ENCODE results near the gene PIF1.
"Not testable (repeated sequence)": the region's sequence is repeated elsewhere in the genome, so short reads cannot be mapped to it uniquely, and the experiment has no call there.

PIF1 gene

GRCh38 chr15:64804619-64805018, 20.8 kb downstream of the PIF1 start:
- Histone ChIP-seq H3K27me3 (replicated peaks; ENCODE audit: insufficient read depth, low read length) (0 out of 2 replicates have a peak, but pooled peaks cover 3% of the 10 kb centered on the region), H3K9me2 (replicated peaks; ENCODE audit: insufficient read depth, low read length) (no peaks in the 10 kb centered on the region), H3K4me3 (ENCODE audit: low read length) (no peak overlapping the region), H3K4me1 (ENCODE audit: low read length) (no peaks in the 10 kb centered on the region), H3K79me2 (ENCODE audit: low read length) (no peaks in the 10 kb centered on the region), H3K9ac (ENCODE audit: low read length) (no peak overlapping the region), H3F3A (ENCODE audit: insufficient read depth, low read length) (no peaks in the 10 kb centered on the region), H3K9me3 (replicated peaks; ENCODE audit: insufficient read depth, low read length) (no peaks in the 10 kb centered on the region), H3K27ac (ENCODE audit: low read length) (no peak overlapping the region), H4K20me1 (ENCODE audit: insufficient read depth, low read length) (no peaks in the 10 kb centered on the region), H2AFZ (ENCODE audit: low read length) (no peak overlapping the region), H3K4me2 (ENCODE audit: low read depth, low read length) (no peak overlapping the region), H3K36me3 (replicated peaks; ENCODE audit: insufficient read depth, low read length) (no peaks in the 10 kb centered on the region)
- TF ChIP-seq EZH2 (optimal IDR thresholded peaks at IDR 0.05; ENCODE audit: low read depth, low read length) (no peak), EZH2phosphoT487 (IDR thresholded peaks at IDR 0.05; ENCODE audit: low read length) (no peak), CTCF (IDR thresholded peaks at IDR 0.05; ENCODE audit: low read length) (no peak)
- no peak for DNase-seq

GRCh38 chr15:64803526-64803925, 21.9 kb downstream of the PIF1 start:
- no peaks in the 10 kb centered on the region for H4K20me1 ChIP-seq (ENCODE audit: insufficient read depth, low read length)
- TF ChIP-seq EZH2phosphoT487 (IDR thresholded peaks at IDR 0.05; ENCODE audit: low read length) (no peak), CTCF (IDR thresholded peaks at IDR 0.05; ENCODE audit: low read length) (no peak), EZH2 (optimal IDR thresholded peaks at IDR 0.05; ENCODE audit: low read depth, low read length) (no peak)
- H3K27ac ChIP-seq (ENCODE audit: low read length), result no peak overlapping the region
- no peaks in the 10 kb centered on the region for H3K9me2 ChIP-seq (replicated peaks; ENCODE audit: insufficient read depth, low read length)
- H3K4me1 ChIP-seq (ENCODE audit: low read length), result no peaks in the 10 kb centered on the region
- H3K4me2 ChIP-seq (ENCODE audit: low read depth, low read length), result no peak overlapping the region
- no peak overlapping the region for H2AFZ ChIP-seq (ENCODE audit: low read length)
- H3K79me2 ChIP-seq (ENCODE audit: low read length), result no peaks in the 10 kb centered on the region
- H3K9me3 ChIP-seq (replicated peaks; ENCODE audit: insufficient read depth, low read length), result no peaks in the 10 kb centered on the region
- H3F3A ChIP-seq (ENCODE audit: insufficient read depth, low read length), result no peaks in the 10 kb centered on the region
- H3K9ac ChIP-seq (ENCODE audit: low read length), result no peak overlapping the region
- DNase-seq, result no peak
- H3K36me3 ChIP-seq (replicated peaks; ENCODE audit: insufficient read depth, low read length), result no peaks in the 10 kb centered on the region
- H3K27me3 ChIP-seq (replicated peaks; ENCODE audit: insufficient read depth, low read length), result no peaks in the 10 kb centered on the region
- H3K4me3 ChIP-seq (ENCODE audit: low read length), result no peak overlapping the region

- Histone ChIP-seq H3K9me2 (replicated peaks; ENCODE audit: insufficient read depth, low read length) (no peaks in the 10 kb centered on the region), H3K4me2 (ENCODE audit: low read depth, low read length) (no peak overlapping the region), H3K79me2 (ENCODE audit: low read length) (no peaks in the 10 kb centered on the region), H3K4me3 (ENCODE audit: low read length) (no peak overlapping the region), H3F3A (ENCODE audit: insufficient read depth, low read length) (no peaks in the 10 kb centered on the region), H4K20me1 (ENCODE audit: insufficient read depth, low read length) (no peaks in the 10 kb centered on the region), H2AFZ (ENCODE audit: low read length) (no peak overlapping the region), H3K9me3 (replicated peaks; ENCODE audit: insufficient read depth, low read length) (no peaks in the 10 kb centered on the region), H3K4me1 (ENCODE audit: low read length) (no peaks in the 10 kb centered on the region), H3K36me3 (replicated peaks; ENCODE audit: insufficient read depth, low read length) (no peaks in the 10 kb centered on the region), H3K9ac (ENCODE audit: low read length) (no peak overlapping the region), H3K27me3 (replicated peaks; ENCODE audit: insufficient read depth, low read length) (no peaks in the 10 kb centered on the region), H3K27ac (ENCODE audit: low read length) (no peak overlapping the region)
- no peak for DNase-seq
- TF ChIP-seq EZH2phosphoT487 (IDR thresholded peaks at IDR 0.05; ENCODE audit: low read length) (no peak), EZH2 (optimal IDR thresholded peaks at IDR 0.05; ENCODE audit: low read depth, low read length) (no peak), CTCF (IDR thresholded peaks at IDR 0.05; ENCODE audit: low read length) (no peak)
Observed at GRCh38 chr15:64800476-64800875, 25.0 kb downstream of the PIF1 start.

GRCh38 chr15:64798905-64799304, 26.5 kb downstream of the PIF1 start:
- H3K4me2 ChIP-seq (ENCODE audit: low read depth, low read length); H2AFZ ChIP-seq (ENCODE audit: low read length); H3K9me3 ChIP-seq (replicated peaks; ENCODE audit: insufficient read depth, low read length); H3K9me2 ChIP-seq (replicated peaks; ENCODE audit: insufficient read depth, low read length); H3K9ac ChIP-seq (ENCODE audit: low read length); H3K27ac ChIP-seq (ENCODE audit: low read length); H3K36me3 ChIP-seq (replicated peaks; ENCODE audit: insufficient read depth, low read length); H3K4me3 ChIP-seq (ENCODE audit: low read length); H3K4me1 ChIP-seq (ENCODE audit: low read length); H3K79me2 ChIP-seq (ENCODE audit: low read length); H4K20me1 ChIP-seq (ENCODE audit: insufficient read depth, low read length); H3K27me3 ChIP-seq (replicated peaks; ENCODE audit: insufficient read depth, low read length); DNase-seq; H3F3A ChIP-seq (ENCODE audit: insufficient read depth, low read length): not testable (repeated sequence)

- H3K36me3 ChIP-seq (replicated peaks; ENCODE audit: insufficient read depth, low read length); H3K4me1 ChIP-seq (ENCODE audit: low read length); H3K9me2 ChIP-seq (replicated peaks; ENCODE audit: insufficient read depth, low read length); H3K27me3 ChIP-seq (replicated peaks; ENCODE audit: insufficient read depth, low read length); DNase-seq; H2AFZ ChIP-seq (ENCODE audit: low read length); H3K79me2 ChIP-seq (ENCODE audit: low read length); H4K20me1 ChIP-seq (ENCODE audit: insufficient read depth, low read length); H3K4me2 ChIP-seq (ENCODE audit: low read depth, low read length); H3K9me3 ChIP-seq (replicated peaks; ENCODE audit: insufficient read depth, low read length); H3F3A ChIP-seq (ENCODE audit: insufficient read depth, low read length); H3K27ac ChIP-seq (ENCODE audit: low read length); H3K9ac ChIP-seq (ENCODE audit: low read length); H3K4me3 ChIP-seq (ENCODE audit: low read length): not testable (repeated sequence)
Observed at GRCh38 chr15:64795921-64796320, 29.5 kb downstream of the PIF1 start.

GRCh38 chr15:64795299-64795698, 30.1 kb downstream of the PIF1 start:
- H3K4me1 ChIP-seq (ENCODE audit: low read length); DNase-seq; H3K9me2 ChIP-seq (replicated peaks; ENCODE audit: insufficient read depth, low read length); H3K36me3 ChIP-seq (replicated peaks; ENCODE audit: insufficient read depth, low read length); H3K79me2 ChIP-seq (ENCODE audit: low read length); H3K4me3 ChIP-seq (ENCODE audit: low read length); H3K27me3 ChIP-seq (replicated peaks; ENCODE audit: insufficient read depth, low read length); H3K9me3 ChIP-seq (replicated peaks; ENCODE audit: insufficient read depth, low read length); H3K4me2 ChIP-seq (ENCODE audit: low read depth, low read length); H3F3A ChIP-seq (ENCODE audit: insufficient read depth, low read length); H3K9ac ChIP-seq (ENCODE audit: low read length); H4K20me1 ChIP-seq (ENCODE audit: insufficient read depth, low read length); H2AFZ ChIP-seq (ENCODE audit: low read length); H3K27ac ChIP-seq (ENCODE audit: low read length): not testable (repeated sequence)

Data from MM.1S (cell line).